Sciatic nerve (tissue), 2 donors: ENCODE measurements around the gene ANTXRL. TPM values are rescaled to one million over a fixed set of nuclear protein-coding genes. Genes with fewer than 3 reads are reported as not detected.
A peak's percentile ranks its signal among the peaks of the same experiment; 100 is the strongest.
"Not testable (repeated sequence)": the region's sequence is repeated elsewhere in the genome, so short reads cannot be mapped to it uniquely, and the experiment has no call there.

Experiments
- ATAC-seq: fragments of 200-7000 bp; cut with Tn5 transposase; one replicate; pipeline ENCODE4 v1.9.1; 2020; ENCODE audit warnings: mild to moderate bottlenecking, moderate library complexity
- DNase-seq: peaks from one replicate; pipeline ENCODE4 v3.0.0-alpha.2; 2020; ENCODE audit warnings: low spot score
- intact Hi-C: fragments of 100-400 bp; cut with DNase I; formaldehyde crosslinking; loops from one replicate; pipeline ENCODE4 v1.14.2; 2022
- total RNA-seq: library from RNA; stranded (reverse); fragmentation: NEBNext Ultra II Directional; extraction: Animal tissue kit (Norgen Biotek cat#: 25700); gene quantifications from one replicate; pipeline ENCODE4 v1.2.1, GENCODE V29; 2021
- donor health status: DM: no; HTN: no; CAD: no.
- donor health status: DM: no; HTN: no; CAD: no.

The ANTXRL gene
- total RNA-seq, 1 donor from 2014 or later, result not detected

DNA sequence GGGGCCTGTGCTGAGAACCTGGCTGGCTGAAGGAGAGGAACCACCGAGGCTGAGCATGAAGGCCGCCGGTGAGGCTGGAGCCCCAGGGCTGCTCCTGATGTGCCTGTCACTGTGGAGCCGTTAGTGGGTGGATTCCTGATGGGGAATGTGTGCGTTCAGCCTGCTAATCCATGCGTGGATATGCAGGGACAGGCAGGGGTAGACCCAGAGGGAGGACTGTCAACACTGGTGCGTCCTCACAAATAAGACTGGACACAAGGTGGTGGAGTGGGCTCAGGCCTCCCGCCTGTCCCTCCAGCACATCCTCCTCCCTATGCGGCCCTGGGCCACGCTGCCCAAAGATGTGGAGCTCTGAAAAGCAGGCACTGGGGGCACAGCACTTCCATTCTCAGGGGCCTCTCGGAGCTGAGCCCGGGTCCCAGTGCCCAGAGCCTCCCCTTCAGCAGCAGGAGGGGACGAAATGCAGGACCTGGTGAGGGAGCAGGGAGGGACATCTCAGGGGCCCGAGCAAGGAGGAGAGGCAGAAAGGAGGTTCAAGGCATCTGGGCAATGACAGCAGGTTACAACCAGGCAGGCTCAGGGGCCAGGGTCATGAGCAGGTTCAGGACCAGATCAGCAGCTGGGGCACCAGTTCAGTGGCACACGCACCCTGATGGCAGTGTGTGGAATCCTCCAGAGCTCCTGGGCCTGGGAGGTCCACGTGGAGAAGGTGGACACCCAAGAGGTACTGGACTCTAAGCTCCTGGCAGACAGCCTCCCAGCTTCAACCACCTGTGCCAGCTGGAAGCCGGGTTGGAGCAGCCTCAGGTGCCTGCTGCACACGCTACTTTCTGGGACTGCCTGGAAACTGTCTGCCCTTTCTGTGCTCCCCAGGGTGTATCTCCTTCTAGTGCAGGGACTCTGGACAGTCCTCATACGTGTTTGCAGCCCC, 33.5 kb upstream of the ANTXRL start:
- intact Hi-C loops, result no loop called here
- DNase-seq (no peak), ATAC-seq (no peak)

DNA sequence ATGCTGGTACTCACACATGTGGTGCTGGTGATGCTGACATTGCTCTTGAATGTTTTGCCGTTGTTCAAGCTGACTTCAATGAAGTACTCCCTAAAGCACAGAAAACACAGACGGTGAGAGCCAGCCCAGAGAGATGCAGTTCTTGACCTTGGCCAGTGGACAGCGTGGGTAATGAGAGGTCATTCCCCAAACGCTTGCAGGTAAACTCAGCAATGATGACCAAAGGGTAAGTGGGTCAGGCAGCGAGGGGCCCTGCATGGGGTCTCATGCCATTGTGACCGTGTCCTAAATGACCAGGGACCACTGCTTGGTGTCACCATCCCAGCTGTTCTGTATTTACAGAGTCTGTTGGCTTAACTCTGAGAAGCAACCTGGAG, 32.8 kb upstream of the ANTXRL start:
- intact Hi-C loops, result no loop called here
- no peak for DNase-seq
- no peak for ATAC-seq

DNA sequence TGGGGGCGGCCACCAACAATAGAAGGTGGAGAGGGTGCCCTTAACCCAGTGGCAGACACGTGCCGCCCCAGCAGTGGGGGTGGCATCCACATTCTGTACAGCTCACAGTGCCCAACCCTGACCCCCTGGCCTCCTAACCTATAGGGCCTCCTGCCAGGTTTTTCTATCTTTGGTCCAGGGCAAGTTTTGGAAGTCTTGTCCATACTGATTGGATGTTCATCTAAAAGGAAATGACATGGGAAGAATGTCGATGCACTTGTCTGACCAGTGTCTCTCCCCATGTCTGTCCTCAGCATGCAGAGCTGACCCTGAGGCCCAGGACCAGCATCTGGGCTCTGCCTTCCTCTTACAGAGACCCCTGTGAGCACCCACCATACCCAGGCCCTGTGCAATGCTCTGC, 32.3 kb upstream of the ANTXRL start:
- ATAC-seq (no peak), DNase-seq (no peak)

DNA sequence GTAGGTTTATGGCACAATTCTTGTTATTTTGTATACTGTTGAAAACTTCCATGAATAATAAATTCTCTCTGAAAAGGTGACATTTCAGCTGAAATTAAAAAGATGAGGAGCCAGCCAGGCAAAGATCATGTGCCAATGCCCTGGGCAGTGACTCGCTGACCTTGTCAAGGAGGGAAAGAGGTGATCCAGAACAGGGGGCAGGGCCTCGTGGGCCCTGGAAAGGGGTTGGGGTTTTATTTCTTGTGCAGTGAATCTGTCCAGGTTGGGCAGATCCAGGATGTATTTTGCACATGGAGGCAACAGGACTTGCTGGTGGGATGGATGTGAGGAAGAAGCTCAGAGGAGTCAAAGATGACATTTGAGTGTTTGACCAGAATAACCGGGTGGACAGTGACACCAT, 31.6 kb upstream of the ANTXRL start:
- ATAC-seq, DNase-seq, intact Hi-C loops: not testable (repeated sequence)

More for the DNA sequence above, 32.3 kb upstream of the ANTXRL start:
- intact Hi-C loops, result no loop called here

DNA sequence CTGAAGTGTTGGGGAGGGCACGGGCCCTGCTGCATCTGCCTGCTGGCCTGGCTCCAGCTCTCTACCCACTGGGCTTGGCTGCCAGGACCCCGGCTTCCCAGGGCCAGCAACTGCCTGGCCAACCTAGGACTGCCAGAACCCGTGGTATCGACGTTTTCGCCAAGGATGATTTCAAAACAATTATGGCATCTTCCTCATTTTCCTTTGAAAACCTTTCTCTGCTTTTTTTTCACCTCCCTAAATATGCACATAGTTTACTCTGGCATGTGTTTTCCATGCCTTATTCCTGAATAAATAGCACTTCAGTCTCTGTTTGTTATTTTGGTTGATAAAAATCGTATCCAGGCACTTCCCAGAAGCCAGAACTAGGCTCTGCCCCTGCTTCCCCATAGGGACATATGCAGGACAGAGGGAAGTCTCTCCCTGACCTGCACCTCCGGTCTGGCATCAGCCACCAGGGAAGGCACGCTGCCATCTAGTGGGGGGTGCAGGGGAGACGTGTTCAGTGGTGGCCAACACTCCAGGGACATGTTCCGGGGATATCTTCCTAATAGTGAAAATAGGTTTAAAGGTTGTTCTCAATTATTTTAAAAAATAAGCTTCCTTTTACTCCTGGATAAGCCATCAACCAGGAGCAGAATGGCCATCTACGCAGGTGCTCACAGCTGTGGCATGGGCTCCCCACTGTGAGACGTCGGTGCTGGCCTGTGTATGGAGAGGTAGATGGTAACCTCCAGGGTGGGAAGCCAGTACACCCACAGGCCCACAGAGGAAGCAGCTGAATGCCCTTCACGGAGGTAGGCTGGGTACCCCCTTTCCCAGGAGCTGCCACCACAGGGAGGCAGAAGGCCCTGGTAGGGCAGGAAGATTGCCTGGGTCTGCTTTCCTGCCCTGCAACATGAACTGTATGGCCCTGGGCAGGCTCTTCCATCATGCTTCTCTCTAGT, 30.7 kb upstream of the ANTXRL start:
- peak; percentile 80 for DNase-seq
- peak; percentile 78 for ATAC-seq
- intact Hi-C loops, result no loop called here

- DNase-seq, result no peak
- ATAC-seq, result no peak
- intact Hi-C loops, result no loop called here
Observed at GRCh38 chr10:46257099-46257498, 29.7 kb upstream of the ANTXRL start.

- DNase-seq, ATAC-seq, intact Hi-C loops: not testable (repeated sequence)
Observed at GRCh38 chr10:46262906-46263560, 23.8 kb upstream of the ANTXRL start.

DNA sequence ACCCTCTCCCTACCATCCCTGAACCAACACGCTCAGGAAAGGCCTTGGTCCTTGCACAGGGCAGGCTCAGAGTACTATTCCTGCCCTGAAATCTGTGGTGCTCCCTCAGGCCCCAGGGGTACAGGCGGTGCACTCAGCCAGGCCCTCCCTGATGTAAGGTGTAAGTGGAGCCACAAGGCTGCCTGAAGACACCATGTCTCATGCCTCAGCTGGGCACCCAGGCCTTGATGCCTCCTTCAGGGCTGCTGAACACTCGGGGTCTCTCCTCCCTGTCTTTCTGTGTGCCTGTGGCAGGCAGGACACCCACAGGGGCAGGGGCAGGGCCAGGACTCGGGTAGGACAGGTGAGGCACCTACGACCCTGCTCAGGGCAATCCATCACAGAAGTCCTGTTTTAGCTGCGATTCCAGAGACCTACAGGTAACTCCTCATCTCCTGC, 22.9 kb upstream of the ANTXRL start:
- DNase-seq, result no peak
- no peak for ATAC-seq

DNA sequence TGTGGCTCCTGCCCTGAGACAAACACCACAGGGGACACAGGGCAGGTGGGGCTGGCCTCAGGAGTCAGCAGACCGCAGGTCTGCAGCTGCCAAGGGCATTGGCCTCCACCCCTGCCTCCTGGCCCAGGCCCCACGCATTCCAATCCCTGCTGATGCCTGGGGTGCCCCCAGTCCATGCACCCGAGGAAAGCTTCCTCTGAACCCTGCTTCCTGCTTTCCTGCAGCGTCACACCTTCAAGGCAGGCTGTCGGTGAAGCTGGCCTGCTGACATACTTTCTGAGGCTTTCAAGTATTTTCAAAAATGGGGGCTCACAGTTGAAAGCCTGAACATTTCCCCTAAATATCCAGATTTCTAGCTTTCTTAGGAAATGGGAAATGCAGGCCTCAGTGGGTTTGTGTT, 22.5 kb upstream of the ANTXRL start:
- no peak for ATAC-seq
- intact Hi-C loops, result no loop called here
- DNase-seq, result no peak

More for the DNA sequence above, 22.9 kb upstream of the ANTXRL start:
- intact Hi-C loops, result no loop called here

GRCh38 chr10:46264737-46265368, 21.9 kb upstream of the ANTXRL start:
- intact Hi-C loops, result no loop called here
- ATAC-seq (no peak), DNase-seq (no peak)

DNA sequence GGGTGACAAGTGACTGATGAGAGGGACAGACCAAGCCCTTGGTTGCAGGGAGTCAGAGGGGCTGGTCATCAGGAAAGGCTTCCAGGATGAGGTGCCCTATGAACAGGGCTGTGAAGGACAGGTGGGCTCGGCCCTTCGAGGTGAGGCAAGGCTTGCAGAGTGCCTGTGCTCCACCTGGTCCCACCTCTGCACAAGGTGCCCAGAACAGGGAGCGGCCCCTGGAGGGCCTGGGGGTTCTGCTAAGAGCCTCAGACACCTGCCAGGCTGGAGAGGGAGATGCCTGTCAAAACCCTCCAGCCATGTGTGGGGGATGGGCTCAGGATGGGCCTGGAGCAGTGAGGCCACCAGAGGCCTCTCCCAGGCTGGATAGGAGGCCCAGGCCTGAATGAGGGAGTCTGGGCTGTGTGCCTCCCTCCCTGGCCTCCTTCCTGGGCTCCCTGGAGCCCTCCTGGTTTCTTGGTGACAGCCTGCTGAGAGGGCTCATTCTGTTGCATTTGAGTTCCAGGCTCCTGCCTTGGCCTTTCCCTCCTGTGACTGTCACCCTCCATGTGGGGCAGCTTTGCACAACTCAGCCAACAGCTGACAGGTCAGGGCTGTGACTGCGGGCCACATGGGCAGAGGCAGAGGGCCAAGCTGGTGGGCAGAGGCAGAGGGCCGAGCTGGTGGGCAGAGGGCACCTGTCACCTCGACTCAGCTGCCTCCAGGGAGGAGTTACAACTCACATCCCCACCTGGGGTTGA, 21.1 kb upstream of the ANTXRL start:
- intact Hi-C loops, DNase-seq, ATAC-seq: not testable (repeated sequence)

- intact Hi-C loops, result no loop called here
- DNase-seq (no peak), ATAC-seq (no peak)
Observed at GRCh38 chr10:46266306-46266985, 20.4 kb upstream of the ANTXRL start.

DNA sequence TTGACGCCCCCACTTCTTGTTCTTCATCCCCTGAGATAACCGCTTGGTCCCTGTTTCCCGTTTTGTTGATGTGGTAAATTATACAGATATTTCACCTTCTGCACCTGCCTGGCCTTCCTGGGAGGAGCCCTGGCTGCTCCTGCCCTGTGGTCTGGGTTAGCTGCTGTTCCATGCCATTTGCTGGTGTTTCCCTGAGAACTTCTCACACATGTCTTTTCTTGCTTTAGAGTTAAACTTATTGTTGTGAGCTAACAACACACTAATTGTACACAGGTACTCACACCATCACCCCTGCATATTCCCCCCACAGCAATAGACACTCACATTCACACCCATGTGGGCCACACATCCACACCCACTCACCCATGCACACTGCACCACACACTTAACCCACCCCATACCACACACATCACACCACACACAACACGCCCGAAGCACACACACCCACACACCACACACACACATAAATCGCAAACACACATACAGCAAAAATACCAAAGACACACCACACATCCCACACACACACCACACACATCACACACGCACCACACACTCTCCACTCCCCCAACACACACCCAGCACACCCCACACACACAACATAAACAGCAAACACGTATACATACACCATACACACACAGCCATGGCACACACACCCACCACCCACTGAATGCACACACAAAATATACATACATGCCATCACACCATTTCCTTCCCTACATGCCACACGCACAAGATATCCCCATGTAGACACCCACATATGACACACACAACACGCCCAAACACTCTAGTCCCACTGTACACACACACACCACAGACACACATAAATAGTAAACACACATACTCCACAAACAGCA, 19.4 kb upstream of the ANTXRL start:
- ATAC-seq, result no peak
- intact Hi-C loops, result no loop called here

DNA sequence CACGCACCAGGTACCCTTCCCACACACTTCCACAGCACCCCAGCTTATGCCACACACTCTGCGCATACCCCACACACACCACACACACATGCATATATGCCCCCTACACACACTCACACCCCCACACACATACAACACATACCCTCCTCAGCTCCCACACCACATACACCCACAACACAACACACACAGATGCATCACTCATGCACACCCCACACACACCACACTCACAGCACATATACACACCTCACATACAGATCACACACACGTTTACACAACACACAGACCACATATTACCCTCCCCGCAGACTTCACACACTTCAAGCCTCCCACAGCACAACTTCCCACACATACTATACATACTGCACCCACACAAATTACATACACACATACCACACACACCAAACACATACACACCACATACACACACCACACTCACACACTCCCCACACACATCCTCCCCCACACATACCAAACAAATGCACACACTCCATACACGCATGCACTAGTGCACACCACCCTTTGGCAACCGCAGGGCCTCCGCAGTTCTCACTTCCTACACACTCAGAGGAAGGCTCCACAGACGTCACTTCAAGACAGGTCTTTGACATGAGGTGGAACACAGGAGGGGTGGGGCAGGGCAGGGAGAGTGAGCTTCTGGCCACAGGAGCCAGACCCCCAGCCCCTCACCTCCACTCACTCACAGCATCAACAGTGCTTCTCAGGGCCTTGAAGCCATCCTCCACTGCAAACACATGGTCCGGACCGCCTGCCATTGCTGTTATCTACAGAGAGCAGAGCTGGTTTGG, 18.5 kb upstream of the ANTXRL start:
- no peak for DNase-seq
- ATAC-seq, result no peak
- intact Hi-C loops, result no loop called here

More for the DNA sequence above, 19.4 kb upstream of the ANTXRL start:
- DNase-seq, result no peak

DNA sequence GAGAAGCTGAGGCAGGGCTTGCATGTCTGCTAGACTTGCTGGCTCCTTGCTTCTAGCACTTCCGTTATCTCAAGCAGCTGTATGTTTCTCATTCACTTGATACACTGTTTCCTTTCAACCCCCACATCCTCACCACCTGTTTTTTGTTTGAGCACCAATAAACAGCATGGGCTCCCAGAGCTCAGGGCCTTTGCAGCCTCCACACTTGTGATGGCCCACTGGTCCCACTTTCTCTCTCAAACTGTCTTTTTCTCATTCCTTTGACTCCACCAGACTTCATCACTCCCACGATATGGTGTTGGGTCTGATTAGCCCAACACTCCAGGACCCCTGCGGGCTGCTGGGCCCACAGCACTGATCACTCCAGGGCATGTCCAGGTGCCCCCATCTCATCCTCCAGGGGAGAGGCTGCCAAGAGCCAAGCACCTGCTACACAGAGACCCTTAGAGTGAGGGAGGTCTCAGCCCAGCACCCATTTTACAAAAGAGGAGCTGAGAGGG, 17.2 kb upstream of the ANTXRL start:
- DNase-seq, intact Hi-C loops, ATAC-seq: not testable (repeated sequence)
